HepG2 (cell line): ENCODE data around the gene CES3. TPM values are rescaled to one million over a fixed set of nuclear protein-coding genes. Genes with fewer than 3 reads are reported as not detected.

ENCODE experiments used
- CHD4 ChIP-seq: fragments of 200-600 bp; sonication (generic); IDR thresholded peaks from 2 replicates; pipeline ENCODE4 v1.7.0; 2017; ENCODE audit warnings: mild to moderate bottlenecking, low read length, borderline replicate concordance
- FOXA1 ChIP-seq, 2 experiments: fragments of 450-650 bp in 1 of 2; sonication (generic) in 1 of 2; formaldehyde crosslinking in 1 of 2; IDR thresholded peaks; 2 replicates each; pipeline versions ENCODE4 v1.4.0 to v1.6.1; 2016 to 2020; ENCODE audit warnings: missing genetic modification reagents in 1 of 2
- FOXA3 ChIP-seq: IDR thresholded peaks from 2 replicates; pipeline ENCODE4 v1.6.1; 2016; ENCODE audit warnings: missing genetic modification reagents, missing compliant biosample characterization
- FUBP1 ChIP-seq: sonication (generic); formaldehyde crosslinking; IDR thresholded peaks from 2 replicates; pipeline ENCODE4 v1.5.1; 2020; ENCODE audit warnings: missing genetic modification reagents, mild to moderate bottlenecking, borderline replicate concordance
- GATAD1 ChIP-seq: IDR thresholded peaks from 2 replicates; pipeline ENCODE4 v1.6.1; 2016; ENCODE audit warnings: missing genetic modification reagents, missing compliant biosample characterization
- KDM2A ChIP-seq: sonication (generic); formaldehyde crosslinking; IDR thresholded peaks from 2 replicates; pipeline ENCODE4 v1.4.0; 2020; ENCODE audit warnings: low read depth, missing genetic modification reagents, borderline replicate concordance
- MAX ChIP-seq: IDR thresholded peaks from 2 replicates; pipeline ENCODE4 v1.6.1; 2012; ENCODE audit warnings: inconsistent platforms
- MIER2 ChIP-seq: IDR thresholded peaks from 2 replicates; pipeline ENCODE4 v1.6.1; 2016; ENCODE audit warnings: missing biosample characterization, missing genetic modification reagents
- PHF5A ChIP-seq: IDR thresholded peaks from one replicate; pipeline ENCODE4 v1.6.1; 2018; ENCODE audit warnings: low read depth, missing genetic modification reagents; ENCODE audit not compliant: unreplicated experiment
- POGK ChIP-seq: sonication (generic); formaldehyde crosslinking; conservative IDR thresholded peaks from 2 replicates; pipeline ENCODE4 v1.8.0; 2022; ENCODE audit warnings: mild to moderate bottlenecking, moderate library complexity, missing genetic modification reagents
- POLR2AphosphoS5 ChIP-seq: IDR thresholded peaks from 2 replicates; pipeline ENCODE4 v1.6.1; 2012; ENCODE audit warnings: low read depth, low read length
- RNF2 ChIP-seq: fragments of 450-650 bp; conservative IDR thresholded peaks from 2 replicates; pipeline ENCODE4 v1.6.1; 2016; ENCODE audit warnings: low read depth
- SMARCE1 ChIP-seq: fragments of 450-650 bp; IDR thresholded peaks from 2 replicates; pipeline ENCODE4 v1.6.1; 2017; ENCODE audit warnings: borderline replicate concordance
- SPEN ChIP-seq: sonication (generic); formaldehyde crosslinking; IDR thresholded peaks from 2 replicates; pipeline ENCODE4 v1.5.1; 2020; ENCODE audit warnings: low read depth, mild to moderate bottlenecking, missing genetic modification reagents
- STAG1 ChIP-seq: sonication (generic); formaldehyde crosslinking; IDR thresholded peaks from 2 replicates; pipeline ENCODE4 v1.4.0; 2020; ENCODE audit warnings: missing genetic modification reagents
- TARDBP ChIP-seq: sonication (generic); formaldehyde crosslinking; IDR thresholded peaks from 2 replicates; pipeline ENCODE4 v1.8.0; 2022; ENCODE audit warnings: mild to moderate bottlenecking, missing genetic modification reagents
- THAP9 ChIP-seq: sonication (generic); formaldehyde crosslinking; IDR thresholded peaks from 2 replicates; pipeline ENCODE4; 2020; ENCODE audit warnings: missing genetic modification reagents, mild to moderate bottlenecking, borderline replicate concordance
- ZNF280B ChIP-seq: sonication (generic); formaldehyde crosslinking; IDR thresholded peaks from 2 replicates; pipeline ENCODE4 v1.5.0; 2020; ENCODE audit warnings: missing genetic modification reagents, mild to moderate bottlenecking, borderline replicate concordance
- ZNF282 ChIP-seq: fragments of 450-650 bp; IDR thresholded peaks from 2 replicates; pipeline ENCODE4 v1.6.1; 2018; ENCODE audit not compliant: partially characterized antibody
- ZNF547 ChIP-seq: sonication (generic); formaldehyde crosslinking; IDR thresholded peaks from 2 replicates; pipeline ENCODE4 v1.5.1; 2020; ENCODE audit warnings: mild to moderate bottlenecking, missing genetic modification reagents
- ZNF839 ChIP-seq: sonication (generic); formaldehyde crosslinking; IDR thresholded peaks from 2 replicates; pipeline ENCODE4 v1.4.0; 2020; ENCODE audit warnings: missing genetic modification reagents, mild to moderate bottlenecking, borderline replicate concordance
- polyA plus RNA-seq, 8 experiments: library from polyadenylated mRNA; depleted of rRNA in 3 of 8; stranded (reverse) in 7 of 8; unstranded in 1 of 8; fragments of >200 nt; fragmentation: Illumina TruSeq in 4 of 8; extraction: Trizol in 4 of 8; gene quantifications; 2 replicates each; pipeline versions ENCODE4 v1.2.1 to v1.2.3, GENCODE V29; 2011 to 2016; ENCODE audit warnings: low read depth in 4 of 8, missing spikeins in 1 of 8, mixed read lengths in 1 of 8; ENCODE audit not compliant: insufficient read depth in 1 of 8
- total RNA-seq, 5 experiments: library from RNA; depleted of rRNA; stranded (reverse); fragments of >200 nt; fragmentation: Illumina TruSeq; extraction: Trizol; gene quantifications; 2 replicates each; pipeline ENCODE4 v1.2.3, GENCODE V29; 2016; ENCODE audit warnings: low read depth in 1 of 5

Gene CES3
- total and polyA plus RNA-seq, 2 of the 13 experiments (the other 11 are each of a cell fraction or from before 2014, with no cell fraction given): 6.6 to 17.4 TPM

GRCh38 chr16:67017810-67018488, 56.9 kb downstream of the CES3 start (continued):
- peak; percentile 71 for TF ChIP-seq FOXA3
- no peak for TF ChIP-seq CHD4
- no peak for TF ChIP-seq ZNF839
- TF ChIP-seq ZNF282: no peak
- TF ChIP-seq PHF5A: peak; percentile 78
- no peak for TF ChIP-seq FOXA1 (IDR thresholded peaks at IDR 0.05)
- peak; percentile 38; the same call in 1 of the 2 replicates for TF ChIP-seq FOXA1 (CRISPR knock-in tag; IDR thresholded peaks at IDR 0.05)
- TF ChIP-seq POGK (CRISPR knock-in tag): peak; percentile 76; the same call in 1 of the 2 replicates
- TF ChIP-seq ZNF280B: peak; percentile 54; the same call in 1 of the 2 replicates
- peak; percentile 99 for TF ChIP-seq STAG1 (CRISPR knock-in tag)
- TF ChIP-seq POLR2AphosphoS5: no peak
- peak; percentile 63 for TF ChIP-seq MIER2 (CRISPR knock-in tag)
- no peak for TF ChIP-seq ZNF547 (CRISPR knock-in tag)
- TF ChIP-seq FUBP1: no peak
- peak; percentile 74 for TF ChIP-seq SPEN (CRISPR knock-in tag)
- TF ChIP-seq TARDBP (CRISPR knock-in tag): peak; percentile 76; the same call in 1 of the 2 replicates
- TF ChIP-seq KDM2A (CRISPR knock-in tag): peak; percentile 82
- TF ChIP-seq RNF2: peak; percentile 79
- TF ChIP-seq MAX: peak; percentile 95
- peak; percentile 73; the same call in 1 of the 2 replicates for TF ChIP-seq THAP9 (CRISPR knock-in tag)
- TF ChIP-seq GATAD1 (CRISPR knock-in tag): peak; percentile 74
- TF ChIP-seq SMARCE1: no peak
